Measurements from ENCODE around the gene UBAC1. TPM values are rescaled to one million over a fixed set of nuclear protein-coding genes. Genes with fewer than 3 reads are reported as not detected.

The UBAC1 gene
- total RNA-seq, 1 donor from 2014 or later = 30.1 TPM

GRCh38 chr9:135887021-135887507 is 74.1 kb downstream of the UBAC1 start:
- Histone ChIP-seq H3K4me1 (peaks cover 33% of the 10 kb centered on the region), H3K27ac (no peak overlapping the region), H3K9me3 (no peaks in the 10 kb centered on the region), H3K4me3 (no peak overlapping the region), H3K36me3 (peaks cover 5% of the 10 kb centered on the region), H3K27me3 (no peaks in the 10 kb centered on the region)
- no peak for DNase-seq
- intact Hi-C loops (cut with DNase I) = no loop called here
- no peak for TF ChIP-seq CTCF (IDR thresholded peaks at IDR 0.05)
- ATAC-seq = peak; percentile 49

DNA sequence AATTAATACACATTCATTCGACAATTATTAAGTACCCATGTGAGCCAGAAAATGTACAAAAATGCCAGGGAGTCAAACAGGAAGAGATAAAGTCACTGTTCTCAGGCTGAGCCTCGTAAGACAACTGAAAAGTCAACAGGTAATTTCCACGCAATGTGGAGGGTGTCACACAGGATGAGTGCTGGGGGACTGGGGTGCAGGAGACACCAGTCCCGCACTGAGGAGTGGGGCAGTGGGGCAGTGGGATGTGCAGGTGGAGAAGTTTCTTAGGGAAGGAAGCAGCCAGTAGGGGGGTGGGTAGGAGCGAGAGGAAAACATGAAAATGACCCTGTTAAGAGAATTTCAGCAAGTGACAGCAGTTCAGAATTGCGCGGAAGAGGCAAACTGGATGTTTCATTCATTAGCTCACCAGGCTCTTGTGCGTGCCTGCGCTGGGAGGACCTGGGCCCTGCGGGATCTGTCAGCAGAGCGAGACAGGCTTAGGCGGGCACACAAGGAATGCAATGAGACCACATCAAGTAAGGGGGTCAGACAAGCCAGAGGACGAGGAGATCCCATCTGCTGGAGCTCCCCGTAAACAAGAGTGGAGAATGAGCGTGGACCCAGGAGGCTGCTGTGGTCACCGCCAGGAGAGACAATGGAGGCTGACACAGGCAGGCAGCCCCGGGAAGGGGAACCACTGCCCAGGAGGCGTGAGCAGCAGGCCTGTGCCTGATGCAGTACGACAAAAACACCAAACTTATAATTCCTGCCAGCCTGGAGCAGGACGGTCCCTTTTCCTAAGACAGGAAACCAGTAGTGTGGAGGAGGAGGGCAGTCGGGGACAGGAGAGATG is 74.8 kb downstream of the UBAC1 start:
- DNase-seq (no peak), ATAC-seq (no peak)
- no peak for TF ChIP-seq CTCF (IDR thresholded peaks at IDR 0.05)
- H3K4me3 ChIP-seq = no peak overlapping the region
- peaks cover 9% of the 10 kb centered on the region for H3K36me3 ChIP-seq
- no peaks in the 10 kb centered on the region for H3K9me3 ChIP-seq
- no peak overlapping the region for H3K27ac ChIP-seq
- intact Hi-C loops (cut with DNase I) = no loop called here
- H3K4me1 ChIP-seq = peaks cover 33% of the 10 kb centered on the region
- H3K27me3 ChIP-seq = no peaks in the 10 kb centered on the region

DNA sequence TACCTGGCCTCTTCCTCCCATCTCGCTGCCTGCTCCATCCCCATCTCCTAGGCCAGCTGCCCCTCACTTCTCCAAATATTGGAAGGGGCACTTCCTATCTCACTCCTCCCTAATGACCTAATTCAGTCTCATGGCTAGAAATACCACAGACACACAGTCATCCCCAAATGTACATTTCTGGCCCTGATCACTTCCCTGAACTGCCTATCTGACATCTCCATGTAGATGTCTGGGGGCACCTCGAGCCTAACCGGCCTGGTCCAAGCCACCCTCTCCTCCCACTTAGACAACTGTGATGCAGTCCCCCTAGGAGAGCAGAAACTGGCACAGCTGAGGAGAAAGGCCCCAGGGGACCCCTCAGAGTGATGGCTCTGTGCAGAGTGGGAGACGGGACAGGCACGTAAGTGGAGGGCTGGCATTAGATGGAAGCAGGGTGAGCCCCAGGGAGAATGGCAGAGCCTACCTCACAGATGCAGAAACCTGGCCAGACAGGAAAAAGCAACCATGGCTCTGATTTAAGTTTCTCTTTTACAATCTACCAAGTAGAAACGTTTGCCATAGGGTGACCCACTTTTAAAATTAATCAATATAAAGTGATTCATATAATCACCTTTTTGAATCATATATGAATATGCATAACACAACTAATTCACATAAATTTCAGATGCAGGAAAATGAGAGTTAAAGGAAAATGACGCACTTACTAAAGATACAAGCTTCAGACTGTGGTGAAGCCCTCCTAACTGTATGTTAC is 75.9 kb downstream of the UBAC1 start:
- DNase-seq = no peak

GRCh38 chr9:135884328-135885035 is 76.7 kb downstream of the UBAC1 start:
- no peak for TF ChIP-seq CTCF (IDR thresholded peaks at IDR 0.05)
- Histone ChIP-seq H3K36me3 (peaks cover 9% of the 10 kb centered on the region), H3K27me3 (no peaks in the 10 kb centered on the region), H3K27ac (no peak overlapping the region), H3K4me1 (peaks cover 28% of the 10 kb centered on the region), H3K4me3 (no peak overlapping the region), H3K9me3 (no peaks in the 10 kb centered on the region)
- intact Hi-C loops (cut with DNase I) = no loop called here
- DNase-seq (no peak), ATAC-seq (no peak)

More for the DNA sequence above, 75.9 kb downstream of the UBAC1 start:
- H3K27ac ChIP-seq = no peak overlapping the region
- H3K36me3 ChIP-seq = peaks cover 9% of the 10 kb centered on the region
- H3K9me3 ChIP-seq = no peaks in the 10 kb centered on the region
- intact Hi-C loops (cut with DNase I) = no loop called here
- peak; percentile 58 for ATAC-seq
- TF ChIP-seq CTCF (IDR thresholded peaks at IDR 0.05) = no peak
- H3K4me3 ChIP-seq = no peak overlapping the region
- H3K27me3 ChIP-seq = no peaks in the 10 kb centered on the region
- peaks cover 31% of the 10 kb centered on the region for H3K4me1 ChIP-seq

DNA sequence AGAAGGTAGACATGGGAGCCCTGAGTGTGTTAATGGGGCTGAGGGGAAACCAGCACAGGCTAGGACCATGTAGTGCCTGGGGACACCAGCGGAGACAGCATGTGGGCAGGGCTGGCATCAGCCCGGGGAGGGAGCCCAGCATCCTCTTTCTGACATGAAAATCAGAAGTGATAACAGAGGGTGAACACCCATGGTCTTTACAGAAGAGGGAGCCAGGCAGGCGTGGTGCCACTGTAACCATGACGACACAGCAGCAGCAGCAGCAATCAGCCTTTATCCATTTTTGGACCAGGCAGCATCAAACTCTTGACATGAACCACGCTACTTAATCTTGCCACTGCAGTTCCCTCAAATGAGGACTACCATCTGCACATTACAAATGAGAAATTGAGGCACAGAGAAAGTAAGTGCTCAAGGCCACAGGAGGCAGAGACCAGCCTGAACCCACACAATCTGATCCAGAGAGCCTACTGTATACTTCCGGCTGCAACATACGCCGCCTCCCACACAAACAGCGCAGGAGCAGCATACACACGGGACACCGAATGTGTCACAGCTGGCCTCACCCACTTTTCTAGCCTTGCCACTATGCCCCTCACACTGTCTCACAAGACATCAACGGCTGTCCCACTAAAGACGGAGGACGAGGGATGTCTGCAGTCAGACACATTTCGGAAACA is 77.6 kb downstream of the UBAC1 start:
- Histone ChIP-seq H3K4me3 (no peak overlapping the region), H3K4me1 (peaks cover 24% of the 10 kb centered on the region), H3K9me3 (no peaks in the 10 kb centered on the region), H3K27ac (no peak overlapping the region), H3K36me3 (peaks cover 10% of the 10 kb centered on the region), H3K27me3 (no peaks in the 10 kb centered on the region)
- DNase-seq (no peak), ATAC-seq (no peak)
- intact Hi-C loops (cut with DNase I) = no loop called here
- no peak for TF ChIP-seq CTCF (IDR thresholded peaks at IDR 0.05)
